ENCODE measurements around the gene RILPL1.
"Not testable (repeated sequence)": the region's sequence is repeated elsewhere in the genome, so short reads cannot be mapped to it uniquely, and the experiment has no call there.

Gene RILPL1

GRCh38 chr12:123529686-123530085 is 3.8 kb downstream of the RILPL1 start:
- no peak for DNase-seq (ENCODE audit: low spot score)

- DNase-seq (ENCODE audit: low spot score), result no peak
Observed at GRCh38 chr12:123528858-123529257, 4.7 kb downstream of the RILPL1 start.

GRCh38 chr12:123526542-123527080 is 6.9 kb downstream of the RILPL1 start:
- no peak for DNase-seq (ENCODE audit: low spot score)

- DNase-seq (ENCODE audit: low spot score), result no peak
Observed at GRCh38 chr12:123524378-123524777, 9.1 kb downstream of the RILPL1 start.

- DNase-seq (ENCODE audit: low spot score), result no peak
Observed at GRCh38 chr12:123523518-123523917, 10.0 kb downstream of the RILPL1 start.

- DNase-seq (ENCODE audit: low spot score), result no peak
Observed at GRCh38 chr12:123522164-123522563, 11.4 kb downstream of the RILPL1 start.

- no peak for DNase-seq (ENCODE audit: low spot score)
Observed at GRCh38 chr12:123520567-123521474, 12.7 kb downstream of the RILPL1 start.

- DNase-seq (ENCODE audit: low spot score), result no peak
Observed at GRCh38 chr12:123519141-123520001, 14.1 kb downstream of the RILPL1 start.

- DNase-seq (ENCODE audit: low spot score), result no peak
Observed at GRCh38 chr12:123516216-123516780, 17.2 kb downstream of the RILPL1 start.

- DNase-seq (ENCODE audit: low spot score), result not testable (repeated sequence)
Observed at GRCh38 chr12:123514582-123515221, 18.8 kb downstream of the RILPL1 start.

- no peak for DNase-seq (ENCODE audit: low spot score)
Observed at GRCh38 chr12:123513805-123514204, 19.7 kb downstream of the RILPL1 start.

GRCh38 chr12:123512838-123513665 is 20.5 kb downstream of the RILPL1 start:
- DNase-seq (ENCODE audit: low spot score), result no peak

GRCh38 chr12:123506843-123507236 is 26.7 kb downstream of the RILPL1 start:
- no peak for DNase-seq (ENCODE audit: low spot score)

- DNase-seq (ENCODE audit: low spot score), result no peak
Observed at GRCh38 chr12:123506059-123506842, 27.3 kb downstream of the RILPL1 start.

GRCh38 chr12:123502163-123502704 is 31.3 kb downstream of the RILPL1 start:
- no peak for DNase-seq (ENCODE audit: low spot score)

GRCh38 chr12:123499332-123499731 is 34.2 kb downstream of the RILPL1 start:
- DNase-seq (ENCODE audit: low spot score), result no peak

GRCh38 chr12:123498126-123498825 is 35.2 kb downstream of the RILPL1 start:
- no peak for DNase-seq (ENCODE audit: low spot score)

GRCh38 chr12:123497065-123497464 is 36.5 kb downstream of the RILPL1 start:
- DNase-seq (ENCODE audit: low spot score), result no peak
